SHP77 treated with DMSO at 0.1 percent for 48 hours (cell line): ENCODE measurements around the gene CARS2.
"Not testable (repeated sequence)": the region's sequence is repeated elsewhere in the genome, so short reads cannot be mapped to it uniquely, and the experiment has no call there.

ENCODE experiments used
- DNase-seq: peaks from one replicate; lab custom pipeline; 2025; lab: John Stamatoyannopoulos, UW

The CARS2 gene

DNA sequence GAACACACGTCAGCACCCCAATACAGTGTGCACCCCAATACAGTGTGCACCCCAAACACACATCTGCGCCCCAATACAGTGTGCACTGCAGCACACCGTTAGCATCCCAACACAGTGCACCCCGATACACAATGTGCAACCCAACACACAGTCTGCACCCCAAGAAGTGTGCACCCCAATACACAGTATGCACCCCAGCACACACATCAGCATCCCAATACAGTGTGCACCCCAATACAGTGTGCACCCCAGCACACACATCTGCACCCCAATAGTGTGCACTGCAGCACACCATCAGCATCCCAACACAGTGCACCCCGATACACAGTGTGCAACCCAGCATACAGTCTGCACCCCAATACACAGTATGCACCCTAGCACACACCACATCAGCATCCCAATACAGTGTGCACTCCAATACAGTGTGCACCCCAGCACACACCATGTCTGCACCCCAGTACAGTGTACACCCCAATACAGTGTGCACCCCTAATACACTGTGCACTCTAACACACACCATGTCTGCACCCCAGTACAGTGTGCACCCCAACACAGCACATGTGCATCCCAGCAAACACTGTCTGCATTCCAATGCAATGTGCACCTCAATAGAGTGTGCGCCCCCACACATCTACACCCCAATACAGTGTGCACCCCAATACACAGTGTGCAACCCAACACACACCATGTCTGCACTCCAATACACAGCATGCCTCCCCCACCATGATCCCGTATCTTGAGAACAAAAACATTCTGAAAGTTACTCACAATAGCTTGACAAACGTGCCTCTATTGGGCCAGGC is 855 bp upstream of the CARS2 start:
- no peak for DNase-seq

DNA sequence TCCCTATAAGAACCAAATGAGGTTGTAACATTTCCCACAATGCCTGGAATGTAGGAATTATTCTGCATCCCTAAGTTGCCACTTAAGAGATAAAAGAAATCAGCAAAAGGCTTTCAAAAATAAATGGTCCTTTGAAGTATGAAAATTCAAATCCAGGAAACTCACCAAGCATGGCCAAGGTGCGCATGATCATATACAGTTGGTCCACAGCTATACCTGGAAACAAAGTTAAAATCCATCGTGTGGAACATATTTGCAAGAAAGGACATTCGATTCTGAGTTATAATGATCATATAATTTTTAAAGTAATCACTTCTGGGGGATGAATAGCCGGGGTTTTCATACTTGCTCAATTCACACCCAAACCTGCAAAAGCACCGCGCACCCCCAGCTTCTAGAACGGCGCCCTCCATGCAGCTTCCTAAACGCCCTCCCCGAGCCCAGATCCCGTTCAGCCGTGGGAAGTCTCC is 525 bp downstream of the CARS2 start:
- no peak for DNase-seq

DNA sequence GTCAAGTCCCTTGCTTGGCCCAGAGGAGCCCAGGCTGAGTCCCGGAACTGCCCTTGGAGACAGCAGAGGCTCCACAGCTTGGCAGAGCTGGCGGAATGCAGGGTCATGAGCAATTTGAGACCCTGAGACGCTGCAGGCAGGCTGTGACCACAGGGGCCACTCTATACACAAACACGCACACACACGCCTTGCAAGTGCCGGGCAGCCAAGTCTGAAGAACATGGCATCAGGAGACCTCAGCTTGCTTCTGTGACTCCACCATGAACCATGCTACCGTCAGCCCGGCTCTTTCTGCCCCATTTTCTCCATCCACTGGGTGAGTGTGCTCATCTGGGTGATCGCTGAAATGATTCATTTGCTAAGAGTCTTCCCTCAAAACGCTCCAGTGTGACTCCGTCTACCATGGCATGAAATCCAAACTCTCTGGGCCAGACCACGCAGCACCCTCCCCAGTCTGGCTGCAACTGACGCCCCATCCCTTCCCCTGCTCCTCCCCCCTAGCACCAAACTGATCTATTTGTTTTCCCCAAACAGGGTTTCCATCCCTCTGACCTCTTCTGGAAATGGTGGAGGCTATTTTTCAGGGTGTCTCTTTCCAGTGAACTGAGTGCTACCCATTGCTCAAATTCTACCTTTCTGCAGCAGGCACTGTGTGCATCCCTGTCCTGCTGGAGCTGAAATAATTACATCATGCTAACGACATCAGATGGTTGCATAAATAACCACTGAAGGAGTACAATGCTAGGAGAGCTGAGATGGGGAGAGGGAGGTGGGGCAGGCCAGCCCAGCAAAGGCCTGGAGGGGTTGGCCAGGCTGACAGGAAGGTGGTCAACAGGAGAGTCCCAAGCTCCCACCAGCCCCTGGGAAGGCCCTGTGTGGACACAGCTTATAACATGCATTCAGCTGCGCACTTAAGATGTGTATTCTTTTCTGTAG is 3.1 kb downstream of the CARS2 start:
- DNase-seq = no peak

DNA sequence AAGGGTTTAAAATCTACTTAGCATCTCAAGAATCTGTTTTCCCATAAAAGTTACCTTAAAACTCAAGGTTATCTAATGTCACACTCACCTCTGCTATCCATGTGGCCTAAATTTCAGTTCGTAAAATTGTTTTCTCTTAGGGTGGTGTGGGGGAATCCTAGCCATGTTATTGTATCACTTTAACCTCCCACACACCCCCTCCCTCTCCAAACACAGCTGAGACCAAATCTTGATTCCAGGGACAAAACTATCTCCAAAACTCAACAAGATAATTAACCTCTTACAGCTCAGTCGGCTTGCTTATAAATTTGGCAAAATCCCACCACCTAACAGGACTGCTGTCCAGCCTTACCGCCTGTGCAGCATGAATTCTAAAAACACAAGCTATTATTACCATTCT is 3.8 kb downstream of the CARS2 start:
- DNase-seq = no peak

DNA sequence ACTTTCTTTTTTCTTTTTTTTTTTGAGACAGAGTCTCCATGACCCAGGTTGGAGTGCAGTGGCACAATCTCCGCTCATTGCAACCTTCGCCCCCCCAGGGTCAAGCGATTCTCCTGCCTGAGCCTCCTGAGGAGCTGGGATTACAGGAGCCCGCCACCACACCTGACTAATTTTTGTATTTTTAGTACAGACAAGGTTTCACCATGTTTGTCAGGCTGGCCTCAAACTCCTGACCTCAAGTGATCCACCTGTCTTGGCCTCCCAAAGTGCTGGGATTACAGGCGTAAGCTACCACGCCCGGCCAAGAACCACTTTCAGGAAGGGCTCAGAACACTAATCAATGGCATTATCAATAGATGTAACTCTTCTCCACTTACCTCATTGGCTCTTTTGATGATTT is 4.9 kb downstream of the CARS2 start:
- DNase-seq = not testable (repeated sequence)

DNA sequence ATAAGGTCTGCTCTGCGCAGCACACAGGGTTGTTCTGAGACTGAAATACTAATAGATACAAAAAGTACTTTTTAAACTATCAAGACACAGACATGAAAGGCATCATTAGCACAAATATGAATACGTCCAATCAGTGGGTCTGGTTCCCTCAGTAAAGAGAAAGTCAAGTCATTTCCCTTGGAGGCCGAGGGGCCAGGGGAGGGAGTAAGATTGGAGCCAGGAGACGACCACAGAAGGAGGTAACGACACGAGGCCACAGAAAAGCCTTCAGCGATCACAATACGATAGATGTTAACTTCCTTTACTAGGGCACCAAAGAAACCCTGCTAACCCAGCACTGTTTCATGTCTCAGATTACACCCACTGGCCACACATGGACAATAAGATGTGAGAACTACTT is 5.3 kb downstream of the CARS2 start:
- DNase-seq = no peak

DNA sequence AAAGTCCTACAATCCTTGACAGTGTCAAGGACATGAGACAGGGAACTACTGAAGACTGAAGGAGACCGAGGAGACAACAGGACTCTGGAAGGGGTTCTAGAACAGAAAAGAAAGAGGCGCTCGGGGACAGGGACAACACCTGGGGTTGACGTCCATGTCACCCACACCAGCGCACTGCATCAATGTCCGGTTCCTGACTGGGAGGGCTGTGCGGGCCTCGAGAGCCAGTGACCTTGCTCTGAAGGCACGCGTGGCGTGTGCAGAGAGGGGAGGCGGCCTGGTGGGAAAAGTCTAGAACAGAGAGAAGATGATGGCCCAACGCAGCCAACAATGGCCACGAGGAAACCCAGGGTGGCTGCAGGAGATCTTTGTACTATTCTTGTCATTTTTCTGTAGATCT is 5.7 kb downstream of the CARS2 start:
- no peak for DNase-seq

DNA sequence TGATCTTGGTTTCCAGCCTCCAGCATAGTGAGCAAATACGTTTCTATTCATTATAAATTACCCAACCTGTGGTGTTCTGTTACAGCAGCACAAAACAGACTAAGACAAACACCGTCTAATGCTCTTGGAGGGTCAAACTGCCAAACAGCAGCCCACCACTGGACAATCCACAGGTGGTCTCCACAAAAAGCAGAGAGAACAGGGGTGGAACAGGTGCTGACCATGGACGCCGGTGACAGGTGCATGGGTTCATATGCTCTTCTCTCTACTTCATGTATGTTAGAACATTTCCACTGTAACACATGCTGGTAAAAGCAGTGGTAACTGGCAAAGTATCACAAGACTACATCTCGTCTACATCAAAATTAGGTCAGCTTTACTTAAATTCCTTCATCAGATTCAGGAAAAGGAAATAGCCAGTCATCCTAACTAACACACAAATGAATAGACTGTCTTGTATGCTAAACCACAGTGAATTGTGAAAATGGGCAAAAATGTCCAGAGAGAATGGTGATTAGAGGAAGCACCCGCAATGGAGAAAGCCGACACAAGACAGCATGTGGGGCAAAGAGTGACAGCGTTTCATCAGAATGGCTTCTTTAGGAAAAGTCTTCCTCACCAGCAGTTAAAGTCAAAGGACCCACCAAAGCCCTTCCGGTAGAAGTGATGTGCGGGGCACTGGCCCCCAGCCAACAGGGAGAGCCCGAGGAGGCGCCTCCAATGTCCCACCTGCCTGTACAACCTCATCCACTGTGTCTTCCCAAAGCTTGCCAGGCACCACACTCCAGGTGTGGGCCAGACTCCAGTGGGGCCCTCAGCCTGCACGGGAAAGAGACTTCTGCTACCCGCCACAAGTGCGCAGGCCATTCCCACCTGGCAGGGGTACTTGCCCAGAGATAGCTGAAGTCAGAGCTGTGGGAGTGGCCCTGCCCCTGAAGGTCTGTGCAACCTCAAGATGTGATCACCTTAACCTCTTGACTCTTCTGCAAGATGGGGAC is 6.5 kb downstream of the CARS2 start:
- DNase-seq = no peak

DNA sequence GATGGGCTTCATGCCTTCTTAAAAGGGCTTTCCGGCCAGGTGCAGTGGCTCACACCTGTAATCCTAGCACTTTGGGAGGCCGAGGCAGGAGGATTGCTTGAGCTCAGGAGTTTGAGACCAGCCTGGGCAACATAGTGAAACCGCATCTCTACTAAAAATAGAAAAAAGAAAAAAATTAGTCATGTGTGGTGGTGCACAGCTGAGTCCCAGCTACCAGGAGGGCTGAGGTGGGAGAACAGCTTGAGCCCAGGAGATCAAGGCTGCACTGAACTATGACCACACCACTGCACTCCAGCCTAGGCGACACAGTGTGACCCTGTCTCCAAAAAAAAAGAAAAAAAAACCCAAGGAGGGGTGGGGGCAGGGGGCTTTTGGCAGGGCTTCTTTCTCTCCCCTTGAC is 7.2 kb downstream of the CARS2 start:
- no peak for DNase-seq

DNA sequence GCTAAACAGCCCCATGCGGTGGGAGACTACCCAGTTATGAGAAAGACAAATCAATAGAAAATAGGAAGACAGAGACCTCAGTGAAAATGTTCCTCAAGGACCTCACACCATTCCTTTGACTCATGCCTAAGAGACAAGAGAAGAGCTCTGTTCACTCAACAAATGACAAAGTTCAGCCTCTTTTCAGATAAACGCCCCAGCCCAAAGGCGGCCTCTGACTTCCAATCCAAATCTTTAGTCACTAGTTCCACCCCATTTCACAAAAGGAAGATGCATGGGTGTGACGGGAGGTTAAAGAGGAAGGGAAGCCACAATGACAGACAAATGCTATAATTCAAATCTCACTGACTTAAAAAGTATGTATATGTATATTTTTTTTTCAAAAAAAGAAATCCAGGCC is 8.1 kb downstream of the CARS2 start:
- no peak for DNase-seq

DNA sequence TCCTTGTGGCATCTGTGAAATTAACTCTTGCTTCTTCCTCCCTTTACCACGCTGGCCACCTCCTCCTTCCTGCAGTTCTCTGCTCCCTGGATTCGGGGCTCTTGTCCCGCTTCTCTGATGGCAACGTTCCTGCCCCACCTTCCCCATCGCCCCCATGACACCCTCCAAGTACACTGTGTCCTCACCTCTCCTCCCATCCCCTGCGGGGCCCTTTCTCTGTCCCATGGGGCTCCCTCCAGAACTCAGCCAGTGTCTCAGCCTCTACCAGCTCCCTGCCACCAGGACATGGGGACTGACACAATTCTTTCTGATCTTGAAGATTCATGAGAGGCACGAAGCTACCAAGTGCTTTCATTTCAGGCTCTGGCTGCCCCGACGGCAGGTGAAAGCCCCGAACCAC is 9.1 kb downstream of the CARS2 start:
- no peak for DNase-seq

DNA sequence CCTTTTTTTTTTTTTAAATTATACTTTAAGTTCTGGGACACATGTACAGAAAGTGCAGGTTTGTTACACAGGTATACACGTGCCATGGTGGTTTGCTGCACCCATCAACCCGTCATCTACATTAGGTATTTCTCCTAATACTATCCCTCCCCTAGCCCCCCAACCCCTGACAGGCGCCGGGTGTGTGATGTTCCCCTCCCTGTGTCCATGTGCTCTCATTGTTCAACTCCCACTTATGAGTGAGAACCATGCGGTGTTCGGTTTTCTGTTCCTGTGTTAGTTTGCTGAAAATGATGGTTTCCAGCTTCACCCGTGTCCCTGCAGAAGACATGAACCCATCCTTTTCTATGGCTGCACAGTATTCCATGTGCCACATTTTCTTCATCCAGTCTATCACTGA is 10.1 kb downstream of the CARS2 start:
- not testable (repeated sequence) for DNase-seq

DNA sequence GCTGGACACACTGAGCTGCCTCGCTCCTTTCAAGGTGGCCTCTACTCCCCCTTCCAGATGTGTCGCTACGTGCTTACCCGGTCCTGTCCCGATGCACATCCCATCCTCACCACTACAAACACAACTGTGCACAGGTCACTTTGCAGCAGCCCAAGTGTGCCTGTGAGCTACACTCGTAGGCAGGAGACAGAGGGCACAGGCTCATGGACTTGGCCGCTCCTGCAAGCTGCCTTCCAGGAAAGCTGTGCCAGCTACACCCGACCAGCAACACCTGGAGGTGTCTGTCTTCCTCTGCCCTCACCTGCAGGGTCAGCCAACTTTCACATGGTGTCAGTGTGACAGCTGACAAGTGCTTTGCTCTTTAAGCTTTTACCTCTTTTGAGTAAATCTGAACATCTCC is 15.4 kb downstream of the CARS2 start:
- DNase-seq = no peak

DNA sequence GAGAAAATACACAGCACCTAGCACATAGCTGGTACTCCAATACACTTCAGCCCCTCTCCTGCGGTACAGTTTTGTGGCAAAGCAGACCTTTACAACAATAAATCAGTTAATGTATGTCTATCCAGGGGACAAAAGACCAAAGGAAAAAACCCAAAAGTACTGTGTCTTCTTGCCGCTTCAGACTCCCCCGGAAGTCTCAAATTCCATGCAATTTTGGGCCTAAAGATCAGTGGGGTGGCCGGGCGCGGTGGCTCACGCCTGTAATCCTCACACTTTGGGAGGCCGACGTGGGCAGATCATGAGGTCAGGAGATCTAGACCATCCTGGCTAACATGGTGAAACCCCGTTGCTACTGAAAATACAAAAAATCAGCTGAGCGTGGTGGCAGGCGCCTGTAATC is 16.2 kb downstream of the CARS2 start:
- DNase-seq = no peak

DNA sequence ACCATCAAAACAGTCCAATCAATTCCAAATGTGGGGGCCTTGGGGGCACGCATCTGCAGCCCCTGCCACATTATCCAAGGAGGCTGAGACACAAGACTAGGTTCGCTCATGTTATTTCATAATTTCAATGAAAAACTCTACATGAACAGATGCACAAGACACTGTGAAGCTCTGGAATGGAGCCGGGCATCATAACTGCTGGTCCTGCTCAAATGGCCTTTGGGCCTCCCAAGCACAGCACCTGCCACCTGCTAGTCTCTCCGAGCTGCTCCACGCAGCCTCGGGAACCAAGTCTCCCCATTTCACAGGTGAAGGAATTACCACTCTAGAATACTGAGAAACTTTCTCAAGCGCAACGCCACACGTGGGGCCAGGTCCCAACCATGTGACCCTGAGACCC is 16.9 kb downstream of the CARS2 start:
- no peak for DNase-seq

DNA sequence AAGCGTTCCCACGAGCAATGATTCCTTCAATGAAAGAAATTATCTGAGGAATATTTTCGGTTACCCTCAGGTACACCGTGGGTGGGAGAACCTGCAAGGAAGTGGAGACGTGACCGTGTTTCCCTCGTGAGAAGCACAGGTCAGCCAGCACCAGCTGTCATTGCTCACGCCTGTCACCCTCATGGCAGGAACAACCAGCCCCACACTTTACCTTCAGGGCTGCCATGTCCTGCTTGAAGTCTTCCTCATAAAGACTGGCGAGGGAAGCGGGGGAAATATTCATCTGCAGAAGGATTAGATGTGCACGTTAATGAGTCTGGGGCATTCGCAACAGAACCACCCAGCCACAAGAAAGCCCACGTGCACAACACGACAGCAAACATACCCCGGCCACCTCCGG is 18.2 kb downstream of the CARS2 start:
- no peak for DNase-seq

DNA sequence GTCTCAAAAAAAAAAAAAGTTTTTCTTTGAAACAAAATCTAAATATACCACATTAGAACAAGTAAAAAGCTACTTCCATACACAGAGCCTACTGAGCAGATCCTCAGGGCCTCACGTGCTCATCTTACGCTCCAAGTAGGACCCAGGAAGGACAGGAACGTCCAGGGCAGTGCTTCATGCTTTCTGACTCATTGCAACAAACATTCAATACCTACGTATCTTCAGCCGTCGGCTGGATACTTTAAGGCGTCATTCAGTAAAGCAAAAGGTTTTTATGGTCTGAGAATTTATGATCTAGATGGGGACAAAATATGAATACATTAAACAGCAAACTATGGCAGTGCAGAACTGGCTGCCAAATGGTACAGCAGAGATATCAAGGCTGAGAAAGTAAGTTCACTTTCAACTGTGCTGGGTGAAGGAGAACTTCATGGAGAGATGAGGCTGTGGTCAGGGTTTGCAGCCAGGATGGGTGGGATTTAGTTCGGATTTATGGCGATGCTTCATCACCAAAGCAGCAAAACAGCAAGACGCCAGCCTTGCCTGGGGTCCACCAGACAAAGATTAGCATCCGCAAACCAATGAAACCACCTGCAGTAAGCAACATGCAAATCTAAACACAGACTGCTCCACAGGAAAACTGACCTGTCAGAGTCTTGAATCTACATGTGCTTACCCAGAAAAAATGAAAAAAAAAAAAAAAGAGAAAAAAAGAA is 20.5 kb downstream of the CARS2 start:
- no peak for DNase-seq

DNA sequence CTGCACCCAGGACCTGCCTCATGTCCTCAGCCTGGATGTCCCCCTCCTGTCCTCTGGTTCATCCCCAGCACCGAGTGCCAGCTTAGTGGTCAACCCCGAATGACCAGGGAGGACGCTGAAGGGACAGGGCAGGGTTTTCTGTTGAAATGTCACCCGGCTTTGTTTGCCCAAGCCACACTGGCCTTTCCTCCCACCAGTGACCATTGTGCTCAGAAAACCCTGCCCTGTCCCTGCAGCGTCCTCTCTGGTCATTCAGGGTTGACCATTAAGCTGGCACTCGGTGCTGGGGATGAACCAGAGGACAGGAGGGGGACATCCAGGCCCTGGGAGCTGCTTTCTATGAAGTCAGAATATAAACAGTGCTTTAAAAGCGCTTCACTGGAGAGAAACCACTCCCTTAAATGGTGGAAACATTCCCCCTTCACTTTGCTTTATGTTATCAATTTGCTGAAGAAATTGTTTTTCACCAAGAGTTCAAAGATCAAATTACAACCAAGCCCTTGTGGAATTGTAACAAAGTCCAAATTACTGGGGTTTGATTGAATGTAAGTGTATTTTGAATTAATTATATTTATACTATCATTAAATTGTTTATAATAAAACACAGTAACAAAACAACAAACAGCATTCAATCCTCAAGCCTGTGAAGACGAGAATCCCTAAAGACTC is 21.4 kb downstream of the CARS2 start:
- no peak for DNase-seq

DNA sequence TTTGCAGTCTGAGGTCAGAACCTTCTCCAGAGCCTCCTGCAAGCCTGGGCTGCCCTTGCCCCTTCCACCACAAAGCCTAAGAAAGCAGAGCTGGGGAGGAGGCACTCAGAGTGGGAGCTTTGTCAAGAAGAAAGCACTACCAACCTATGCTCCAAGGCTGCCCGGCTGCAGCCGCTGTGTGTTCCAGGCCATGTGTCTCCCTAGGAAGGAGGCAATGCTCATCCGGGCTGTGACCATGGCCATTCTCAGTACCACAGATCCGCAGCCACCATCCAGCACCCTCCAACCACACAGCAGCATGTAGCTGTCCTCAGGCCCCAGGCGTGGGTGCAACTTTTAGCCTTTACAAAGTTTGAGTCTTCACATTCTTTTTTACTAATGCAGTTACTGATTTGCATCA is 22.0 kb downstream of the CARS2 start:
- DNase-seq = no peak

DNA sequence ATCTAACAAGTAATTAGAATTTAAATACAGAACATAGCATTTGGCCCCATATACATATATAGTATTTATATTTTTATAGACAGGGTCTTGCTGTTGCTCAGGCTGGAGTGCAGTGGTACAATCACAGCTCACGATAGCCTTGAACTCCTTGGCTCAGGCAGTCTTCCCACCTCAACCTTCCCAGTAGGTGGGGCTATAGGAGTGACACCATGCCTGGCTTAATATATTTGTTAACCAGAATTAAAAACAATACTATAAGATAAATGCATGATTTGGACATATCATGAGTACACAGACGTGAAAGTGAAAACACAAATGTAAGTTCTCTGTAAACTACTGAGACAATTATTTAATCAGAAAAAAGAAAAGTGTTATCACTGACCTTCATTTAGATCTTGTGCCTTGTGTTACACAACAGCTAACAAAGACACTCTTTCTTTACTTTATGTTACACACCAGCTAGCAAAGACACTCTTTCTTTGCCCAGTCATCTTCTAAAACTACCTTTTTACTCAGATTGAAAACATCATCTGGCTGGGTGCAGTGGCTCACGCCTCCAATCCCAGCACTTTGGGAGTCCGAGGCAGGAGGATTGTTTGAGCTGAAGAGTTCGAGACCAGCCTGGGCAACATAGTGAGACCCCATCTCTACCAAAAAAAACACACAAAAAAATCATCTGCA is 22.6 kb downstream of the CARS2 start:
- no peak for DNase-seq
